Type B pancreatic cell (in vitro differentiated cells): ENCODE results near the gene COP1. TPM values are rescaled to one million over a fixed set of nuclear protein-coding genes. Genes with fewer than 3 reads are reported as not detected.

ENCODE experiments used
- DNase-seq: peaks from one replicate; pipeline ENCODE4 v3.0.0; 2021; ENCODE audit warnings: mixed read lengths; ENCODE audit not compliant: unreplicated experiment; ENCODE audit errors: extremely low spot score
- H3K27ac Mint-ChIP-seq: 2 replicates; pipeline ENCODE4 v1.8.0; 2021; ENCODE audit warnings: mild to moderate bottlenecking, mixed read lengths
- H3K27me3 Mint-ChIP-seq: 2 replicates; pipeline ENCODE4 v1.8.0; 2021; ENCODE audit warnings: mixed read lengths
- H3K36me3 Mint-ChIP-seq: 2 replicates; pipeline ENCODE4 v1.8.0; 2021; ENCODE audit warnings: mixed read lengths
- H3K4me1 Mint-ChIP-seq: one replicate; pipeline ENCODE4 v1.8.0; 2021; ENCODE audit warnings: mixed read lengths; ENCODE audit not compliant: unreplicated experiment
- H3K4me3 Mint-ChIP-seq: 2 replicates; pipeline ENCODE4 v1.8.0; 2021; ENCODE audit warnings: mild to moderate bottlenecking, mixed read lengths
- H3K9me3 Mint-ChIP-seq: 2 replicates; pipeline ENCODE4 v1.8.0; 2021; ENCODE audit warnings: mixed read lengths
- total RNA-seq: library from RNA; stranded (reverse); gene quantifications from 2 replicates; pipeline ENCODE4 v1.2.1, GENCODE V29; 2021; ENCODE audit warnings: low replicate concordance
- TF ChIP-seq, protein P1 (sequence below): fragments of 200-600 bp; sonication (generic); conservative IDR thresholded peaks from 2 replicates; pipeline ENCODE4 v1.5.0; 2021; ENCODE audit warnings: antibody characterized with exemption, mild to moderate bottlenecking

The COP1 gene
- total RNA-seq, 1 donor from 2014 or later, result 43.9 TPM

DNA sequence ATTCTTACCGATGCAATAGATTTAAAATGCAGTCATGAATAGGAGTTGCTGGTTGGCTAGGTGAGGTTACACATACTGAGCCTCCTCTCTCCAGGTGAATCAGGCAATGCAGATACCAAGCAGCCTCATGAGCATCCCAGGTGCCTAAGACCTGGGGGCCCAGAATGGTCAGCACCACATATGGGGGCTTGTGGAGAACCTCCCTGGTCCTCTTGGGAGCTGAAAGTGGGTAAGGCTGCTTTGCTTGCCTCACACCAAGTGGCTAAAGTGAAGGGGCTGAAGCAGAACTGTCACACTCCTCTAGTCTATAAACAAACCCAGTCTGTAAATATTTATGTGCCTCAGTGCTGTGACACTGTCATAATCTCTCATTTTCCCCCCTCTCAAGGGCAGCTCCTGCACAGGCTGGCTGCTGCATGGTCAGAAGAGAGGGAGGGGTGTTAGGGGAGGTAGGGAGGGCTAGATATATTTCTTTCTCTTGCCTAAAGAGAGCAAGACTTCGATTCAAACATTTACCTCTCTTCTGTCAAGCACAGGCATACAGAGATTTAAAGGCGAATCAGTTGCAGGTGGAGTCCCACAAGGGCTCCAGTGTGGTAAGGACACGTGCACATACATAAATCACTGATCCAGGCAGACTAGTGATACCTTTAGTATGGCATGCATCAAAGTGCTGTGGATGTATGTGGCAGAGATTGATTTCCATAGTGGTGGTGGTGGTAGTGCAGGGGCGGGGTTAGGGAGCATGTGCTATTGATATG, 305.8 kb downstream of the COP1 start:
- TF ChIP-seq, protein P1, sequence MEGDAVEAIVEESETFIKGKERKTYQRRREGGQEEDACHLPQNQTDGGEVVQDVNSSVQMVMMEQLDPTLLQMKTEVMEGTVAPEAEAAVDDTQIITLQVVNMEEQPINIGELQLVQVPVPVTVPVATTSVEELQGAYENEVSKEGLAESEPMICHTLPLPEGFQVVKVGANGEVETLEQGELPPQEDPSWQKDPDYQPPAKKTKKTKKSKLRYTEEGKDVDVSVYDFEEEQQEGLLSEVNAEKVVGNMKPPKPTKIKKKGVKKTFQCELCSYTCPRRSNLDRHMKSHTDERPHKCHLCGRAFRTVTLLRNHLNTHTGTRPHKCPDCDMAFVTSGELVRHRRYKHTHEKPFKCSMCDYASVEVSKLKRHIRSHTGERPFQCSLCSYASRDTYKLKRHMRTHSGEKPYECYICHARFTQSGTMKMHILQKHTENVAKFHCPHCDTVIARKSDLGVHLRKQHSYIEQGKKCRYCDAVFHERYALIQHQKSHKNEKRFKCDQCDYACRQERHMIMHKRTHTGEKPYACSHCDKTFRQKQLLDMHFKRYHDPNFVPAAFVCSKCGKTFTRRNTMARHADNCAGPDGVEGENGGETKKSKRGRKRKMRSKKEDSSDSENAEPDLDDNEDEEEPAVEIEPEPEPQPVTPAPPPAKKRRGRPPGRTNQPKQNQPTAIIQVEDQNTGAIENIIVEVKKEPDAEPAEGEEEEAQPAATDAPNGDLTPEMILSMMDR, result no peak
- H3K27me3 Mint-ChIP-seq, result no peaks in the 10 kb centered on the region
- H3K36me3 Mint-ChIP-seq, result peaks cover 17% of the 10 kb centered on the region
- H3K4me1 Mint-ChIP-seq, result no peaks in the 10 kb centered on the region
- no peak overlapping the region for H3K27ac Mint-ChIP-seq
- H3K4me3 Mint-ChIP-seq, result no peak overlapping the region
- no peaks in the 10 kb centered on the region for H3K9me3 Mint-ChIP-seq
- no peak for DNase-seq

DNA sequence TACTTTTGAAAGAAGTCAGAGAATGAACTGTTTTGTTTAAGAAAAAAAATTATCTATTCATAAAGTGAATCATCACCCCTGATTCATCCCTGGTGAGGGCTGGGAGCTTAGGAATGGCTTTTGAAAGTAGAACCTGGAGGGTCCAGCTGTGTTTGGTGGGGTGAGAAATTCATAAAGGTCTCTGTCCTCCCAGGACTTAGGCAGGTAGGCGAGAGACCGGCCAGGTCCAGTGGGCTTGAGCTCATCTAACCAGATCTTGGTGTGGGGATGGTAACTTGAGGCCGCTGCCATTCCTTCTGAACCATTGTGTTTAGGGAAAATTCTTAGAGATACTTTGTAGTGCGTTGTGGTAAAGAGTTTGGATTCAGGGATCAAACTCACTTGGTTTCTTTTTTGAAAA, 306.9 kb downstream of the COP1 start:
- no peaks in the 10 kb centered on the region for H3K9me3 Mint-ChIP-seq
- H3K4me1 Mint-ChIP-seq, result no peaks in the 10 kb centered on the region
- no peak overlapping the region for H3K4me3 Mint-ChIP-seq
- TF ChIP-seq, protein P1, result no peak
- H3K27me3 Mint-ChIP-seq, result no peaks in the 10 kb centered on the region
- peaks cover 20% of the 10 kb centered on the region for H3K36me3 Mint-ChIP-seq
- DNase-seq, result no peak
- no peak overlapping the region for H3K27ac Mint-ChIP-seq

DNA sequence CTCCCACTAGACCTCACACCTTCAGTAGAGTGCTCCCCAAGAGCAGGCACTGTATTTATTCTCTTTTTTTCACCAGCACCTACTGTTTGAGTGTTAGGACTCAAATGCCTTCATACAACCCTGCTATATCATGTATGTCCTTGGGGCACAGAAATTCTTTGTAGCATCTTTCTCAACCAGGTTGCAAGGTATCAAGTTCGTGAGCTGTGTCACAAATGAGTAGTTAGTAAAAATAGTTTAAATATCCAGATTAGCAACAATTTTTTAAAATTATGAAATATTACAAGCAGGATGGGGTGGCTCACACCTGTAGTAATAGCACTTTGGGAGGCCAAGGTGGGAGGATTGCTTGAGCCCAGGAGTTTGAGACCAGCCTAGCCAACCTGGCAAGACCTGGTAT, 311.1 kb downstream of the COP1 start:
- Mint-ChIP-seq H3K27me3 (no peaks in the 10 kb centered on the region), H3K9me3 (no peaks in the 10 kb centered on the region), H3K4me3 (no peak overlapping the region), H3K27ac (no peak overlapping the region), H3K36me3 (peaks cover 11% of the 10 kb centered on the region), H3K4me1 (no peaks in the 10 kb centered on the region)
- TF ChIP-seq, protein P1, result no peak
- no peak for DNase-seq
